IPS-20b (cell line): ENCODE results near the gene KCNG4.

Source experiments
- H3K27ac ChIP-seq: one replicate; pipeline ENCODE4 v1.5.1; 2013; ENCODE audit warnings: low read length
- H3K27me3 ChIP-seq: 2 replicates; pipeline ENCODE4 v1.6.1; 2013; ENCODE audit warnings: mild to moderate bottlenecking, low read length, inconsistent platforms; ENCODE audit not compliant: insufficient read depth
- H3K36me3 ChIP-seq: 2 replicates; pipeline ENCODE4 v1.6.1; 2013; ENCODE audit warnings: low read depth, mild to moderate bottlenecking, inconsistent platforms, low read length, moderate library complexity; ENCODE audit not compliant: insufficient read depth
- H3K4me1 ChIP-seq: 2 replicates; pipeline ENCODE4 v1.6.1; 2013; ENCODE audit warnings: mild to moderate bottlenecking, control low read depth, inconsistent platforms, low read length, moderate library complexity; ENCODE audit not compliant: insufficient read depth
- H3K4me3 ChIP-seq: 2 replicates; pipeline ENCODE4 v1.5.1; 2013; ENCODE audit warnings: mild to moderate bottlenecking, low read length, inconsistent platforms
- H3K9ac ChIP-seq: 2 replicates; pipeline ENCODE4 v1.6.1; 2013; ENCODE audit warnings: low read depth, mild to moderate bottlenecking, inconsistent platforms, low read length, moderate library complexity
- H3K9me3 ChIP-seq: 2 replicates; pipeline ENCODE4 v1.6.1; 2013; ENCODE audit warnings: mild to moderate bottlenecking, low read depth, low read length, inconsistent platforms; ENCODE audit not compliant: insufficient read depth

KCNG4 gene

GRCh38 chr16:84232969-84233368 lies 6.8 kb downstream of the KCNG4 start:
- no peak overlapping the region for H3K4me3 ChIP-seq
- no peak overlapping the region for H3K9ac ChIP-seq
- no peak overlapping the region for H3K27ac ChIP-seq
- peaks cover 1% of the 10 kb centered on the region; the same call in 1 of the 2 replicates for H3K4me1 ChIP-seq
- H3K9me3 ChIP-seq, result no peaks in the 10 kb centered on the region
- no peaks in the 10 kb centered on the region for H3K36me3 ChIP-seq
- H3K27me3 ChIP-seq, result no peaks in the 10 kb centered on the region

GRCh38 chr16:84232060-84232459 lies 7.8 kb downstream of the KCNG4 start:
- H3K9me3 ChIP-seq, result no peaks in the 10 kb centered on the region
- no peak overlapping the region for H3K27ac ChIP-seq
- H3K4me1 ChIP-seq, result peaks cover 3% of the 10 kb centered on the region; the same call in 1 of the 2 replicates
- H3K27me3 ChIP-seq, result no peaks in the 10 kb centered on the region
- H3K36me3 ChIP-seq, result no peaks in the 10 kb centered on the region
- no peak overlapping the region for H3K4me3 ChIP-seq
- no peak overlapping the region for H3K9ac ChIP-seq

DNA sequence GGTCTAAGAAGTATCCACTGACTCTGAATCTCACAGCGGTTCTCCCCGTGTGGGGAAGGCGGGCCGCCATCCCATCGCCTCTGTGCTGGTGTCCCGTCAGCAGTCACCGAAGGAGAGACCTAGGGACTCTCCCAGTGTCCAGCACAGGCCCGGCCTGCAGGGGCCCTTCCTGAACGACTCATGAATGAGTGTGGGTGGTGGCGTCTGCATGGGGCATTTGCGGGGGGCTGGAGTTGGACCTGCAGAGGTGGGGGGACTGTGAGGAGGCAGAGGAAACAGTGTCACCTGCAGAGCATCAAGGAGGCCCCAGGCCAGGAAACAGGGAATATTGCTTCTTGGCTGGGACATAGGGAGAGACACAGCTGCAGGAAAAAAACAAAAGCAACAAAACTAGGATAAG lies 10.3 kb downstream of the KCNG4 start:
- no peaks in the 10 kb centered on the region for H3K27me3 ChIP-seq
- H3K9me3 ChIP-seq, result no peaks in the 10 kb centered on the region
- H3K4me3 ChIP-seq, result no peak overlapping the region
- H3K4me1 ChIP-seq, result peaks cover 3% of the 10 kb centered on the region; the same call in 1 of the 2 replicates
- H3K9ac ChIP-seq, result no peak overlapping the region
- no peak overlapping the region for H3K27ac ChIP-seq
- H3K36me3 ChIP-seq, result no peaks in the 10 kb centered on the region

DNA sequence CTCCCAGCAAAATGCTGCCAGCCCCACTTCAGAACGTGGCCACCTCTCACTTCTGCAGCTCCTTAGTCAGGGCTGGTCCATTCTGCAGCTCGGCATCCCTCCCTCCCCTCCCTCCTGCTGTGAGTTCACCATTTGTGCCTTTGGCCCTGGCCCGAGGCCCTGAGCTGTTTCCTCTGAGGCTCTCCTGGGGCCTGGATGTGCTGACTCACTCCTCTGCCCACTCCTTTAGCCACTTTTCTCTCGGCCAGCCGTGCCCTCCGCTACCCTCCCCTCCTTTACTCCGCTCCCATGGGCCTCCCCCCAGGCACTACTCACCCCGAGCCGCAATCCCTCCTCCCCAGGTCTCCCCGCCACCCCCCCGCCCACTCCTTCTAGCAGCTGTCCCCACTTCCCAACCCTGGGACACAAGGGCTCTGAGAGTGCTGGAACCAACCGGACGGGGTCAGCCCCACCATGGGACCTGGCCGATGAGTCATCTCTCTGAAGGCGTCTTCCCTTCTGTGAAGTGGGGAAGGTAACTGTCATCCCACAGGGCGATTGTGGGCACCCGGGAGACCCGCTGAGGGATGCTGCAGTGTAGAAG lies 11.5 kb downstream of the KCNG4 start:
- no peaks in the 10 kb centered on the region for H3K9me3 ChIP-seq
- H3K9ac ChIP-seq, result no peak overlapping the region
- H3K27me3 ChIP-seq, result no peaks in the 10 kb centered on the region
- H3K4me3 ChIP-seq, result no peak overlapping the region
- peaks cover 3% of the 10 kb centered on the region; the same call in 1 of the 2 replicates for H3K4me1 ChIP-seq
- H3K36me3 ChIP-seq, result no peaks in the 10 kb centered on the region
- no peak overlapping the region for H3K27ac ChIP-seq

DNA sequence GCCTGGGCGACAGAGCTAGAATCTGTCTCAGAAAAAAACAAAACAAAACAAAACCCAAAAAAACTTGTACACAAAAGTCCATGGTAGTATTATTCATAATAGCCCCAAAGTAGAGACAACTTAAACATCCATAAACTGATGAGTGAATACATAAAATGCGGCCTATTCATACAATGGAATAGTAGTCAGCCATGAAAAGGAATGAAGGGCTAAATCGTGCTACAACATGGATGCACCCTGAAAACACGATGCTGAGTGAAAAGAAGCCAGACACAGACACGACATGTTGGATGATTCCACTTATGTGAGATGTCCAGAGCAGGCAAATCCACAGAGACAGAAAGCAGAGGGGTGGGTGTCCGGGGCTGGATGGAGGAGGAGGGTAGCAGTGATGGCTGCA lies 12.3 kb downstream of the KCNG4 start:
- no peak overlapping the region for H3K4me3 ChIP-seq
- no peak overlapping the region for H3K9ac ChIP-seq
- H3K36me3 ChIP-seq, result no peaks in the 10 kb centered on the region
- no peaks in the 10 kb centered on the region for H3K9me3 ChIP-seq
- H3K27ac ChIP-seq, result no peak overlapping the region
- no peaks in the 10 kb centered on the region for H3K27me3 ChIP-seq
- peaks cover 3% of the 10 kb centered on the region; the same call in 1 of the 2 replicates for H3K4me1 ChIP-seq

DNA sequence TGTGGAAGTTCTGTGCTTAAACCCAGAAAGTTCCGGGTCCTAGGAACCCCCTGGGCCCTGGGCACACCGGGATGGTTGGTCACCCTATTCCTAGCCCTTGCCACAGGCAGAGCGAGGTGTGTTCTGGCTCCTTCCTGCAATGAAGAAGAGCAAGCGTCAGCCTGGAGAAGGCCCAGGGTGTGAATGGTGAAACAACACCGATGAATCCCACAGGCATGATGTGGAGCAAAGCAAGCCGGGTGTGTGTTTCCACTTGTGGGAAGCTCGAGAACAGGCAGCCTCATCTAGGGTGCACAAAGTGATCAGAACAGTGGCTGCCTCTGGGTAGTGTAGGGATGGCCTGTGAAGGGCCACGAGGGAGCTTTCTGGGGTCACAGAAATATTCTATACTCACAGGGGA lies 13.8 kb downstream of the KCNG4 start:
- Histone ChIP-seq H3K36me3 (no peaks in the 10 kb centered on the region), H3K4me1 (peaks cover 3% of the 10 kb centered on the region; the same call in 1 of the 2 replicates), H3K9me3 (no peaks in the 10 kb centered on the region), H3K27ac (no peak overlapping the region), H3K27me3 (no peaks in the 10 kb centered on the region), H3K4me3 (no peak overlapping the region), H3K9ac (no peak overlapping the region)

GRCh38 chr16:84225571-84225970 lies 14.2 kb downstream of the KCNG4 start:
- Histone ChIP-seq H3K4me1 (peaks cover 3% of the 10 kb centered on the region; the same call in 1 of the 2 replicates), H3K36me3 (no peaks in the 10 kb centered on the region), H3K4me3 (no peak overlapping the region), H3K27ac (no peak overlapping the region), H3K9me3 (no peaks in the 10 kb centered on the region), H3K27me3 (no peaks in the 10 kb centered on the region), H3K9ac (no peak overlapping the region)

- no peak overlapping the region for H3K27ac ChIP-seq
- H3K9me3 ChIP-seq, result no peaks in the 10 kb centered on the region
- H3K9ac ChIP-seq, result no peak overlapping the region
- peaks cover 3% of the 10 kb centered on the region; the same call in 1 of the 2 replicates for H3K4me1 ChIP-seq
- no peaks in the 10 kb centered on the region for H3K36me3 ChIP-seq
- no peak overlapping the region for H3K4me3 ChIP-seq
- no peaks in the 10 kb centered on the region for H3K27me3 ChIP-seq
These were observed 14.7 kb downstream of the KCNG4 start for GRCh38 chr16:84225126-84225525.

- no peak overlapping the region for H3K9ac ChIP-seq
- no peak overlapping the region for H3K4me3 ChIP-seq
- H3K36me3 ChIP-seq, result no peaks in the 10 kb centered on the region
- H3K27me3 ChIP-seq, result no peaks in the 10 kb centered on the region
- no peaks in the 10 kb centered on the region for H3K9me3 ChIP-seq
- no peak overlapping the region for H3K27ac ChIP-seq
- peaks cover 3% of the 10 kb centered on the region; the same call in 1 of the 2 replicates for H3K4me1 ChIP-seq
These were observed 15.3 kb downstream of the KCNG4 start for GRCh38 chr16:84224554-84224953.

DNA sequence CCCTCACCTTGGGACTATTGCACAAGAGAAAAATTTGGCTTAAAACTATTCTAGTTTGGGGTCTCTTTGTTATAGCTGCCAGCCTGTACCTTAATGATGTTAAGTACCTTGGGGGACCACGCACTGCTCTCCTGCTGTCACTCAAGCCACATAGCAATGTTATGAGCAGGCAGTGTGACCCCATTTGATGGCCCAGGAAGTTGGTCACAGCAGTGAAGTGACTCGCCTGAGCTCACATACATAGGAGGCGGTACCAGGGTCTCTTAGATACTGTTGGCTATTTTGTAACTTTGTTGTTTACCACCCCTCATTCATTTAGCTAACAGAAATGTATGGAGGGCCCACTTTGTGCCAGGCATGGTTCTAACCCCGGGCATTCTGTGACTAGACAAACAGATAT lies 16.4 kb downstream of the KCNG4 start:
- peaks cover 3% of the 10 kb centered on the region; the same call in 1 of the 2 replicates for H3K4me1 ChIP-seq
- H3K36me3 ChIP-seq, result no peaks in the 10 kb centered on the region
- no peaks in the 10 kb centered on the region for H3K9me3 ChIP-seq
- no peak overlapping the region for H3K27ac ChIP-seq
- no peak overlapping the region for H3K4me3 ChIP-seq
- H3K27me3 ChIP-seq, result no peaks in the 10 kb centered on the region
- H3K9ac ChIP-seq, result no peak overlapping the region

GRCh38 chr16:84220851-84221250 lies 19.0 kb downstream of the KCNG4 start:
- no peak overlapping the region for H3K4me3 ChIP-seq
- H3K9me3 ChIP-seq, result no peaks in the 10 kb centered on the region
- no peaks in the 10 kb centered on the region for H3K4me1 ChIP-seq
- H3K27ac ChIP-seq, result no peak overlapping the region
- H3K9ac ChIP-seq, result no peak overlapping the region
- H3K36me3 ChIP-seq, result no peaks in the 10 kb centered on the region
- no peaks in the 10 kb centered on the region for H3K27me3 ChIP-seq

DNA sequence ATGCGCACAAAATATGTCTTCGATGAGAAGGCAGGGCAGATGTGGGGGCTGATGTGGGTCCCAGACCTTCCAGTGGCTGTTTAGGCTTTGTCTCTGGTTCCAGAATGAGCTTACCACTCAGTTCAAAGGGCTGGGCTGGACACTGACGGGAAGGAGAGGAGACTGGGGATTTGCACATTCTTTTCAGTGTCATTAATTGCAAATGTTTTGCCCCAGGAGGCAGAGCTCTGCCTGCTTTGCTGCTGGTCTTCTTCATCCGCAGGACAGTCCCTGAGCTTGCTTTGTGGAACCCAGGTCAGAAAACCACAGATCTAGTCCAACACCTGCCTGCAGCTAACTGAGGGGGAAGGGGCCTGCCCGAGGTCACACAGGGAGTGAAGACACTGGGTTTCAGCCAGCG lies 20.9 kb downstream of the KCNG4 start:
- Histone ChIP-seq H3K27me3 (no peaks in the 10 kb centered on the region), H3K4me3 (no peak overlapping the region), H3K4me1 (no peaks in the 10 kb centered on the region), H3K36me3 (no peaks in the 10 kb centered on the region), H3K9me3 (no peaks in the 10 kb centered on the region), H3K27ac (no peak overlapping the region), H3K9ac (no peak overlapping the region)
